OCI-LY1 (cell line): Measurements from ENCODE around the gene OSCAR.

Source experiments
- H2AFZ ChIP-seq: fragments of 200-600 bp; sonication (generic), shearing (Covaris generic); 2 replicates; pipeline ENCODE4 v1.6.0; 2014; ENCODE audit warnings: antibody characterized with exemption, mild to moderate bottlenecking, low read length
- H3F3A ChIP-seq: fragments of 200-600 bp; sonication (generic), shearing (Covaris generic); 2 replicates; pipeline ENCODE4 v1.6.0; 2014; ENCODE audit warnings: mild to moderate bottlenecking, antibody characterized with exemption, low read length, moderate library complexity; ENCODE audit not compliant: insufficient read depth
- H3K27ac ChIP-seq: fragments of 200-600 bp; sonication (generic); 2 replicates; pipeline ENCODE4 v1.5.1; 2014; ENCODE audit warnings: low read length, mixed run types, mild to moderate bottlenecking, low read depth; ENCODE audit not compliant: poor library complexity, severe bottlenecking
- H3K27me3 ChIP-seq: fragments of 200-600 bp; sonication (generic); 2 replicates; pipeline ENCODE4 v1.6.0; 2014; ENCODE audit warnings: antibody characterized with exemption, mild to moderate bottlenecking, low read length, moderate library complexity; ENCODE audit not compliant: insufficient read depth
- H3K36me3 ChIP-seq: fragments of 200-600 bp; sonication (generic); 2 replicates; pipeline ENCODE4 v1.6.1; 2014; ENCODE audit warnings: mild to moderate bottlenecking, antibody characterized with exemption, low read length, moderate library complexity, mixed read lengths; ENCODE audit not compliant: insufficient read depth
- H3K4me1 ChIP-seq: fragments of 200-600 bp; sonication (generic); 2 replicates; pipeline ENCODE4 v1.5.1; 2014; ENCODE audit warnings: mild to moderate bottlenecking, low read length, moderate library complexity; ENCODE audit not compliant: insufficient read depth, severe bottlenecking
- H3K4me2 ChIP-seq: fragments of 200-600 bp; sonication (generic), shearing (Covaris generic); 2 replicates; pipeline ENCODE4 v1.6.1; 2014; ENCODE audit warnings: low read length
- H3K4me3 ChIP-seq: fragments of 200-600 bp; sonication (generic); 2 replicates; pipeline ENCODE4 v1.5.1; 2014; ENCODE audit warnings: low read length, low read depth, mild to moderate bottlenecking, mixed read lengths; ENCODE audit not compliant: poor library complexity, severe bottlenecking
- H3K79me2 ChIP-seq: fragments of 200-600 bp; shearing (Covaris generic); 2 replicates; pipeline ENCODE4 v1.6.1; 2016; ENCODE audit warnings: mixed run types, low read length, mixed read lengths; ENCODE audit not compliant: insufficient read depth
- H3K9ac ChIP-seq: fragments of 200-600 bp; sonication (generic), shearing (Covaris generic); 2 replicates; pipeline ENCODE4 v1.6.1; 2014; ENCODE audit warnings: mild to moderate bottlenecking, low read length, mixed read lengths
- H3K9me2 ChIP-seq: fragments of 200-600 bp; sonication (generic), shearing (Covaris generic); 2 replicates; pipeline ENCODE4 v1.6.1; 2014; ENCODE audit warnings: low read depth, mild to moderate bottlenecking, low read length, mixed read lengths
- H3K9me3 ChIP-seq: fragments of 200-600 bp; shearing (Covaris generic); 2 replicates; pipeline ENCODE4 v1.6.1; 2014; ENCODE audit warnings: low read length, mixed read lengths
- H4K20me1 ChIP-seq: fragments of 200-600 bp; sonication (generic), shearing (Covaris generic); 2 replicates; pipeline ENCODE4 v1.6.0; 2016; ENCODE audit warnings: mild to moderate bottlenecking, low read length; ENCODE audit not compliant: insufficient read depth
- EZH2 ChIP-seq: fragments of 200-600 bp; sonication (generic), shearing (Covaris generic); IDR thresholded peaks from 2 replicates; pipeline ENCODE4 v1.8.0; 2017; ENCODE audit warnings: borderline replicate concordance, mixed run types, mild to moderate bottlenecking, antibody characterized with exemption, low read length, moderate library complexity, mixed read lengths
- TF ChIP-seq, protein P1 (sequence below): fragments of 200-600 bp; sonication (generic), shearing (Covaris generic); IDR thresholded peaks from 2 replicates; pipeline ENCODE4 v1.5.1; 2017; ENCODE audit warnings: mild to moderate bottlenecking, antibody characterized with exemption, low read length, moderate library complexity, mixed read lengths

OSCAR gene

DNA sequence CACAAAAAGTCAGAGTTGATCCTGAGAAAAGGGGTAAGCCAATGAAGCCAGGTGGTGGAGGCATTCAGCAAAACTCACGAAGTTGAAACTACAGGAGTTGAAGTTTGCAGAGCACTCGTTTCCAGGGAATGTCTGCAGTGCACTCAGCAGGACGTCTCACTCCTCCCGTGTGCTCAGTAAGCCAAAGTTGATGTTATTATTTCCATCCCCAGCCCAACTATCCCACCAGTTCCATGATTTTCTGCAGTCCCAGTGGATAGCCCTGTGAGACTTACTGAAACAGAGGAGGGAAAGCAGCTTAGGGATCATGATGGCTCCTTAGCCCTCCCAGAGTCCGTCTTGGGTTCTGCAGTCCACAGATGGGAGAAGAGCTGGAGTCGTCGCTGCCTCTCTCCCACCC, 19.6 kb downstream of the OSCAR start, which contains the start of gene TARM1:
TARM1 (minus strand) TSS at position 334 of the 400 bp plus-strand sequence; CDS start at position 309, 25 bp downstream.
- Histone ChIP-seq H3K4me3 (no peak within 1 kb of the TSS), H3K9me3 (peaks cover 2% of the 10 kb centered on the region; the same call in 1 of the 2 replicates), H3K27me3 (no peaks in the 10 kb centered on the region; the same call in 1 of the 2 replicates), H3K27ac (no peak within 1 kb of the TSS), H3K9me2 (no peaks in the 10 kb centered on the region), H3K36me3 (no peaks in the 10 kb centered on the region), H3K4me1 (no peaks in the 10 kb centered on the region), H3F3A (no peaks in the 10 kb centered on the region), H2AFZ (no peak within 1 kb of the TSS), H3K79me2 (no peaks in the 10 kb centered on the region), H3K4me2 (no peak within 1 kb of the TSS), H3K9ac (no peak within 1 kb of the TSS), H4K20me1 (no peaks in the 10 kb centered on the region)
- TF ChIP-seq, protein P1, sequence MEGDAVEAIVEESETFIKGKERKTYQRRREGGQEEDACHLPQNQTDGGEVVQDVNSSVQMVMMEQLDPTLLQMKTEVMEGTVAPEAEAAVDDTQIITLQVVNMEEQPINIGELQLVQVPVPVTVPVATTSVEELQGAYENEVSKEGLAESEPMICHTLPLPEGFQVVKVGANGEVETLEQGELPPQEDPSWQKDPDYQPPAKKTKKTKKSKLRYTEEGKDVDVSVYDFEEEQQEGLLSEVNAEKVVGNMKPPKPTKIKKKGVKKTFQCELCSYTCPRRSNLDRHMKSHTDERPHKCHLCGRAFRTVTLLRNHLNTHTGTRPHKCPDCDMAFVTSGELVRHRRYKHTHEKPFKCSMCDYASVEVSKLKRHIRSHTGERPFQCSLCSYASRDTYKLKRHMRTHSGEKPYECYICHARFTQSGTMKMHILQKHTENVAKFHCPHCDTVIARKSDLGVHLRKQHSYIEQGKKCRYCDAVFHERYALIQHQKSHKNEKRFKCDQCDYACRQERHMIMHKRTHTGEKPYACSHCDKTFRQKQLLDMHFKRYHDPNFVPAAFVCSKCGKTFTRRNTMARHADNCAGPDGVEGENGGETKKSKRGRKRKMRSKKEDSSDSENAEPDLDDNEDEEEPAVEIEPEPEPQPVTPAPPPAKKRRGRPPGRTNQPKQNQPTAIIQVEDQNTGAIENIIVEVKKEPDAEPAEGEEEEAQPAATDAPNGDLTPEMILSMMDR, result no peak
- TF ChIP-seq EZH2, result no peak

DNA sequence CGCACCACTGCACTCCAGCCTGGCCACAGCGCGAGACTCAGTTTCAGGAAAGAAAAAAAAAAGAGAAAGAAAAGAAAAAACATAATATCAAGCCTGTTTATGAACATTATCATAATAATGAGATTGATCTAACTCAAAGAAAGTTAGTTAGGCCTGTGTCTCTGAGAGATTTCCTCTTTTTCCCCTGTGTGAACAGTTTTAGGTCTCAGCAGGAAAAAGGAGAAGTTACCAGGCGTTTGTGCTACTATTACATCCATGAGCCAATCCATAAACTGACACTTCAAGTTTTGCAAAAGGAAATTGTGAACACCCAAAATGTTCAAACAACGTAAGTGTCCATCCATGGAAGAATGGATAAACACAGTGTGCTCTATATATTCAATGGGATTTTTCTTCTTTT, 23.3 kb downstream of the OSCAR start:
- no peaks in the 10 kb centered on the region for H3K4me1 ChIP-seq
- no peaks in the 10 kb centered on the region for H3K36me3 ChIP-seq
- no peaks in the 10 kb centered on the region for H3F3A ChIP-seq
- H3K9me2 ChIP-seq, result no peaks in the 10 kb centered on the region
- no peak for TF ChIP-seq EZH2
- TF ChIP-seq, protein P1, result no peak
- H3K79me2 ChIP-seq, result no peaks in the 10 kb centered on the region
- H3K27me3 ChIP-seq, result no peaks in the 10 kb centered on the region; the same call in 1 of the 2 replicates
- H3K9ac ChIP-seq, result no peak overlapping the region
- H3K27ac ChIP-seq, result no peak overlapping the region
- no peaks in the 10 kb centered on the region for H4K20me1 ChIP-seq
- H3K4me2 ChIP-seq, result no peak overlapping the region
- no peak overlapping the region for H3K4me3 ChIP-seq
- H2AFZ ChIP-seq, result no peak overlapping the region
- H3K9me3 ChIP-seq, result no peaks in the 10 kb centered on the region

GRCh38 chr19:54074851-54075250, 25.8 kb downstream of the OSCAR start:
- Histone ChIP-seq H3K4me1 (no peaks in the 10 kb centered on the region), H2AFZ (no peak overlapping the region), H3K36me3 (no peaks in the 10 kb centered on the region), H3K9ac (no peak overlapping the region), H3K9me2 (no peaks in the 10 kb centered on the region), H3F3A (no peaks in the 10 kb centered on the region), H3K79me2 (no peaks in the 10 kb centered on the region), H3K27ac (no peak overlapping the region), H3K9me3 (no peaks in the 10 kb centered on the region), H3K4me2 (no peak overlapping the region), H4K20me1 (no peaks in the 10 kb centered on the region), H3K27me3 (peaks cover 1% of the 10 kb centered on the region; the same call in 1 of the 2 replicates), H3K4me3 (no peak overlapping the region)
- TF ChIP-seq, protein P1, result no peak
- TF ChIP-seq EZH2, result no peak
